ENCODE results near the gene MAST1.
"Not testable (repeated sequence)": the region's sequence is repeated elsewhere in the genome, so short reads cannot be mapped to it uniquely, and the experiment has no call there.

The MAST1 gene

DNA sequence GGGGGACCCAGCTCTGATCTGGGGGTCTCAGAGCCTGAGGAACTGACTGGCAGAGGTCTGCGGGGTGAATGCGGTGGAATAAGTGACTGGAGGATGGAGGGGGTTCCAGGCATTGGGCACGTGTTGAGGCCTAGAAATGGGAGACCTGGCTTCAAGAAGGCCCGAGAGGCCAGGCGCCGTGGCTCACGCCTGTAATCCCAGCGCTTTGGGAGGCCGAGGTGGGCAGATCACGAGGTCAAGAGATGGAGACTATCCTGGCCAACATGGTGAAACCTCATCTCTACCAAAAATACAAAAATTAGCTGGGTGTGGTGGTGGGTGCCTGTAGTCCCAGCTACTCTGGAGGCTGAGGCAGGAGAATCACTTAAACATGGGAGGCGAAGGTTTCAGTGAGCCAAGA is 20.5 kb upstream of the MAST1 start:
- not testable (repeated sequence) for H4K8ac ChIP-seq (ENCODE audit: low read depth, low read length); H2BK120ac ChIP-seq (ENCODE audit: insufficient read depth, low read length, poor library complexity); H3K4me3 ChIP-seq (ENCODE audit: low read depth, low read length); H3K4ac ChIP-seq (ENCODE audit: low read depth, low read length); H3K27me3 ChIP-seq (ENCODE audit: insufficient read depth, low read length); H2AK5ac ChIP-seq (ENCODE audit: low read length); H4K91ac ChIP-seq (ENCODE audit: low read depth, low read length); H3K4me1 ChIP-seq (ENCODE audit: control insufficient read depth in 1 of 2, insufficient read depth in 2 of 2, low read length in 2 of 2); H3K18ac ChIP-seq (ENCODE audit: low read length); H2AFZ ChIP-seq (ENCODE audit: insufficient read depth, low read length, poor library complexity); H3K79me1 ChIP-seq (ENCODE audit: low read length); H3K4me2 ChIP-seq (ENCODE audit: low read length); H2BK12ac ChIP-seq (ENCODE audit: low read length); H3K9me3 ChIP-seq (ENCODE audit: insufficient read depth, low read depth, low read length); H3K27ac ChIP-seq (ENCODE audit: low read depth, low read length); DNase-seq; H3K14ac ChIP-seq (ENCODE audit: low read length); H3K23ac ChIP-seq (ENCODE audit: low read length); H3K9ac ChIP-seq (ENCODE audit: low read length); H2BK5ac ChIP-seq (ENCODE audit: low read depth, low read length, poor library complexity); H4K12ac ChIP-seq (ENCODE audit: low read depth, low read length); H3K79me2 ChIP-seq (ENCODE audit: control insufficient read depth, insufficient read depth, low read length, poor library complexity)
- H3K36me3 ChIP-seq (ENCODE audit: control insufficient read depth in 1 of 2, insufficient read depth in 2 of 2, low read length in 2 of 2) = peaks cover 17% of the 10 kb centered on the region in 2 experiments
- no CpG with 5 or more reads among the region's 11 CpGs for WGBS (ENCODE audit: extremely low coverage, insufficient coverage, insufficient read length)

DNA sequence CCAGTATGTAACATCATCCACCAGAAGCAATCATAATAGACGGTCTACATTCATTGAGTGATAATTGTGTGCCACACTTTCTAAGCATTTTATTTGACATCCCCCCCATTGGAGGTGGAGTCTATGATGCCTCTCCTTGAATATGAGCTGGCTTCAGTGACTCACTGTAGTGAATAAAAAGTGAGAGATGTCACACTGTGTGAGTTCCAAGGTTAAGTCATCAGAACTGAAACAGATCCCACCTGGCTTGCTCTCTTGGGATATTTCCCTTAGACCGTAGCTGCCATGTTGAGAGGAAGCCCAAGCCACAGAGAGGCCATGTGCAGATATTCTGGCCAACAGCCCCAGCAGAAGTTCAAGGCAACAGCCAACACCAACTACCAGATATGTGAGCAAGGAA is 16.6 kb upstream of the MAST1 start:
- Histone ChIP-seq H3K4me2 (ENCODE audit: low read length) (no peak overlapping the region), H3K9ac (ENCODE audit: low read length) (no peak overlapping the region), H2AK5ac (ENCODE audit: low read length) (no peak overlapping the region), H2BK120ac (ENCODE audit: insufficient read depth, low read length, poor library complexity) (no peak overlapping the region), H3K18ac (ENCODE audit: low read length) (no peak overlapping the region), H3K27me3 (ENCODE audit: insufficient read depth, low read length) (no peaks in the 10 kb centered on the region), H3K14ac (ENCODE audit: low read length) (no peak overlapping the region), H3K36me3 (ENCODE audit: control insufficient read depth in 1 of 2, insufficient read depth in 2 of 2, low read length in 2 of 2) (no peaks in the 10 kb centered on the region), H3K79me2 (ENCODE audit: control insufficient read depth, insufficient read depth, low read length, poor library complexity) (no peaks in the 10 kb centered on the region), H3K4ac (ENCODE audit: low read depth, low read length) (no peak overlapping the region), H2BK5ac (ENCODE audit: low read depth, low read length, poor library complexity) (no peak overlapping the region), H3K23ac (ENCODE audit: low read length) (no peak overlapping the region), H3K4me1 (ENCODE audit: control insufficient read depth in 1 of 2, insufficient read depth in 2 of 2, low read length in 2 of 2) (peaks cover 5% of the 10 kb centered on the region in 2 experiments), H4K91ac (ENCODE audit: low read depth, low read length) (no peak overlapping the region), H3K27ac (ENCODE audit: low read depth, low read length) (no peak overlapping the region), H3K4me3 (ENCODE audit: low read depth, low read length) (no peak overlapping the region), H2BK12ac (ENCODE audit: low read length) (no peak overlapping the region), H4K8ac (ENCODE audit: low read depth, low read length) (no peak overlapping the region), H2AFZ (ENCODE audit: insufficient read depth, low read length, poor library complexity) (no peak overlapping the region), H3K9me3 (ENCODE audit: insufficient read depth, low read depth, low read length) (no peaks in the 10 kb centered on the region), H3K79me1 (ENCODE audit: low read length) (no peaks in the 10 kb centered on the region), H4K12ac (ENCODE audit: low read depth, low read length) (no peak overlapping the region)
- no CpG with 5 or more reads among the region's 2 CpGs for WGBS (ENCODE audit: extremely low coverage, insufficient coverage, insufficient read length)
- no peak for DNase-seq

DNA sequence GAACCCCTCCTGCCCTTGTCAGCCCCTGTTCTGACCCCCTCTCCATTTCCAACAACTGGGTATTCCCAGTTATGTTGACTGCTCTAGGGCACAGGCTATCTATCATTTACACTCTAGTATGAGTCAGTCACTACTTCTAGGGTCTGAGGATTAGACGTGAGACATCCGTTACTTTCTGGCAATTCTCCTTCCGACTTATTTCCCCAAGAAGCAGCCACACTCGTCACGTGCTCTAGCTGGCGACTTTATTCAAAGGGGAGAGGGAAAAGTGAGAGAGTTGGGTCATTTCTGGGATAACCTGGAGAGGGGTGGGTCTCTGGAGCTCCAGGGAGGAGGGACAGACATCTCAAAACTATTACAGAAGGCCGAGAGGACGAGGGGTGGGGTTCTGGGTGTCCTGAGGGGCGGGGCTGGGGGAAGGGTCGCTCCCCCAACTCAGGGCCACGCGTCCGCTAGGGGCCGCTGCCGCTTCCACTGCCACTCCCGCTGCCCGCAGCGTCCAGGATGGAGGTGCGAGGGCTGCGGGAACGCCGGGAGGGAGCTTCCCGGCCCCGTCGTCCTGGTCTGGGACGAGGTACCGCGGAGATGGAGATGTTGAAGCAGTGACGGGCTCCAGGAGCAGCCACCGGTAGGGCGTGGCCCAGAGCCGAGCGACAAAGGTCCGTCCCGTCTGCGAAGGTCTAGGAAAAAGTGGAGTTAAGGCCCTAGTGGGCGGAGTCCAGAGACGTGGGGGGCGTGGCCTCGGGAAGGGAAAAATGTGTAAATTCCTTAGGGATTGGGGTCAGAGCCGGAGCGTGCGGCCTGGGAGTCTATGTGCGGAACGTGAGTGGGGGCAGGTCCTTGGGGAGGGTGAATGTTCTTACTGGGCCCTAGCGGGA is 12.8 kb upstream of the MAST1 start:
- Histone ChIP-seq H2AFZ (ENCODE audit: insufficient read depth, low read length, poor library complexity) (peak overlapping the region; percentile 71), H3K79me1 (ENCODE audit: low read length) (no peaks in the 10 kb centered on the region), H3K14ac (ENCODE audit: low read length) (no peak overlapping the region), H3K4ac (ENCODE audit: low read depth, low read length) (no peak overlapping the region), H3K18ac (ENCODE audit: low read length) (no peak overlapping the region), H3K79me2 (ENCODE audit: control insufficient read depth, insufficient read depth, low read length, poor library complexity) (no peaks in the 10 kb centered on the region), H2BK12ac (ENCODE audit: low read length) (no peak overlapping the region), H3K4me1 (ENCODE audit: control insufficient read depth in 1 of 2, insufficient read depth in 2 of 2, low read length in 2 of 2) (peaks cover 5% of the 10 kb centered on the region in 2 experiments), H3K23ac (ENCODE audit: low read length) (no peak overlapping the region), H2BK120ac (ENCODE audit: insufficient read depth, low read length, poor library complexity) (no peak overlapping the region), H3K4me3 (ENCODE audit: low read depth, low read length) (no peak overlapping the region), H4K8ac (ENCODE audit: low read depth, low read length) (no peak overlapping the region), H3K36me3 (ENCODE audit: control insufficient read depth in 1 of 2, insufficient read depth in 2 of 2, low read length in 2 of 2) (no peaks in the 10 kb centered on the region), H3K9me3 (ENCODE audit: insufficient read depth, low read depth, low read length) (no peaks in the 10 kb centered on the region), H3K27ac (ENCODE audit: low read depth, low read length) (no peak overlapping the region), H4K91ac (ENCODE audit: low read depth, low read length) (no peak overlapping the region), H2BK5ac (ENCODE audit: low read depth, low read length, poor library complexity) (no peak overlapping the region), H2AK5ac (ENCODE audit: low read length) (no peak overlapping the region), H3K27me3 (ENCODE audit: insufficient read depth, low read length) (no peaks in the 10 kb centered on the region), H4K12ac (ENCODE audit: low read depth, low read length) (no peak overlapping the region), H3K4me2 (ENCODE audit: low read length) (peak overlapping the region; percentile 55), H3K9ac (ENCODE audit: low read length) (no peak overlapping the region)
- peak; percentile 32 to 42 for DNase-seq
- no CpG with 5 or more reads among the region's 46 CpGs for WGBS (ENCODE audit: extremely low coverage, insufficient coverage, insufficient read length)

DNA sequence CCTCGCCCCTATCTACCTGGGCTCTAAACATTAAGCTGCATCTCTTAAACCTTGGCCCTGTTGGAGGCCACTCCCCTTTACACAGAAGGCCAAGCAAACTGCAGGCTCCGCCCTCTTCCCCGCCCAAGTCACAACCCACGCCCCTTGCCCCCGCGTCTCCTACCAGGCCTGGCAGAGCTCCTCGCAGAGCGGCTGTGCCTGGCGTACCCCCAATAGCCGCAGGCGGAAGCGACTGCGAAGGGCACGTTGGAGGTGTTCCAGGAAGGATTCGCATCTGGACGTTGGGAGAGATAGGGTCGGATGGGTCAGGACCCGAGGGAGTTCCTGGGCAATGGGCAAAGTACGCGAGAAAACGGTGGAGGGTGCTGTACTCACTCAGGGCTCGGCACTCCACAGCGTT is 9.8 kb upstream of the MAST1 start:
- H3K4ac ChIP-seq (ENCODE audit: low read depth, low read length) = no peak overlapping the region
- no peak overlapping the region for H3K9ac ChIP-seq (ENCODE audit: low read length)
- H3K79me1 ChIP-seq (ENCODE audit: low read length) = no peaks in the 10 kb centered on the region
- H3K79me2 ChIP-seq (ENCODE audit: control insufficient read depth, insufficient read depth, low read length, poor library complexity) = no peaks in the 10 kb centered on the region
- no CpG with 5 or more reads among the region's 23 CpGs for WGBS (ENCODE audit: extremely low coverage, insufficient coverage, insufficient read length)
- no peaks in the 10 kb centered on the region for H3K36me3 ChIP-seq (ENCODE audit: control insufficient read depth in 1 of 2, insufficient read depth in 2 of 2, low read length in 2 of 2)
- H2AFZ ChIP-seq (ENCODE audit: insufficient read depth, low read length, poor library complexity) = no peak overlapping the region
- peaks cover 5% of the 10 kb centered on the region in 2 experiments for H3K4me1 ChIP-seq (ENCODE audit: control insufficient read depth in 1 of 2, insufficient read depth in 2 of 2, low read length in 2 of 2)
- H2BK120ac ChIP-seq (ENCODE audit: insufficient read depth, low read length, poor library complexity) = no peak overlapping the region
- H2BK12ac ChIP-seq (ENCODE audit: low read length) = no peak overlapping the region
- no peak overlapping the region for H3K14ac ChIP-seq (ENCODE audit: low read length)
- no peak overlapping the region for H3K4me2 ChIP-seq (ENCODE audit: low read length)
- no peak for DNase-seq
- H4K12ac ChIP-seq (ENCODE audit: low read depth, low read length) = no peak overlapping the region
- H3K18ac ChIP-seq (ENCODE audit: low read length) = no peak overlapping the region
- H4K91ac ChIP-seq (ENCODE audit: low read depth, low read length) = no peak overlapping the region
- H3K23ac ChIP-seq (ENCODE audit: low read length) = no peak overlapping the region
- no peak overlapping the region for H2AK5ac ChIP-seq (ENCODE audit: low read length)
- H3K27ac ChIP-seq (ENCODE audit: low read depth, low read length) = no peak overlapping the region
- H4K8ac ChIP-seq (ENCODE audit: low read depth, low read length) = no peak overlapping the region
- H3K27me3 ChIP-seq (ENCODE audit: insufficient read depth, low read length) = no peaks in the 10 kb centered on the region
- no peak overlapping the region for H3K4me3 ChIP-seq (ENCODE audit: low read depth, low read length)
- no peaks in the 10 kb centered on the region for H3K9me3 ChIP-seq (ENCODE audit: insufficient read depth, low read depth, low read length)
- no peak overlapping the region for H2BK5ac ChIP-seq (ENCODE audit: low read depth, low read length, poor library complexity)
